Testis (tissue), 3 donors: Measurements from ENCODE around the gene USP49. TPM values are rescaled to one million over a fixed set of nuclear protein-coding genes. Genes with fewer than 3 reads are reported as not detected.
"Not testable (repeated sequence)": the region's sequence is repeated elsewhere in the genome, so short reads cannot be mapped to it uniquely, and the experiment has no call there.

Source experiments
- DNase-seq: peaks from one replicate; pipeline ENCODE4 v3.0.0-alpha.2; 2019
- H3K27ac ChIP-seq, 2 donors: fragments of 200-600 bp; sonication (generic); one replicate each; pipeline ENCODE4 v1.5.1; 2019
- H3K27me3 ChIP-seq: fragments of 200-600 bp; sonication (generic); one replicate; pipeline ENCODE4 v1.5.1; 2019
- H3K36me3 ChIP-seq: fragments of 200-600 bp; sonication (generic); one replicate; pipeline ENCODE4 v1.5.1; 2017; ENCODE audit warnings: low read depth; ENCODE audit errors: missing control alignments
- H3K4me1 ChIP-seq: fragments of 200-600 bp; sonication (generic); one replicate; pipeline ENCODE4 v1.5.1; 2019
- H3K4me3 ChIP-seq, 2 donors: fragments of 200-600 bp; sonication (generic); one replicate each; pipeline ENCODE4 v1.5.1; 2017 to 2019
- H3K9me3 ChIP-seq: fragments of 200-600 bp; sonication (generic); one replicate; pipeline ENCODE4 v1.5.1; 2017
- CTCF ChIP-seq, 3 experiments: fragments of 450-650 bp in 2 of 3; fragments of 200-600 bp in 1 of 3; sonication (generic) in 1 of 3; IDR thresholded peaks; one replicate each; pipeline ENCODE4 v1.5.1; 2016 to 2019; ENCODE audit warnings: antibody characterized with exemption in 3 of 3, mild to moderate bottlenecking in 2 of 3, moderate library complexity in 1 of 3
- POLR2A ChIP-seq: fragments of 450-650 bp; IDR thresholded peaks from one replicate; pipeline ENCODE4 v1.6.1; 2017; ENCODE audit warnings: antibody characterized with exemption, mild to moderate bottlenecking, moderate library complexity
- WGBS, 2 donors: methylation state at CpG; one replicate each; pipeline ENCODE4 v1.1.5; 2018; 5-methylcytosine and 5-hydroxymethylcytosine counted together
- intact Hi-C: fragments of 100-400 bp; cut with DNase I; formaldehyde crosslinking; loops from one replicate; pipeline ENCODE4 v1.15.1; 2023; ENCODE audit warnings: low total_unique reads
- polyA plus RNA-seq: library from polyadenylated mRNA; stranded (reverse); fragments of 350-450 nt; fragmentation: Illumina TruSeq; extraction: RNeasy Lipid Tissue Mini Kit (QIAGEN cat#74804); gene quantifications from one replicate; pipeline ENCODE4 v1.2.3, GENCODE V29; 2014; ENCODE audit warnings: low read depth, low replicate concordance; ENCODE audit not compliant: insufficient read depth
- total RNA-seq, 2 donors: library from RNA; depleted of rRNA; stranded (reverse); fragments of >200 nt; gene quantifications; one replicate each; pipeline ENCODE4 v1.2.3, GENCODE V29; 2016

The USP49 gene
- total and polyA plus RNA-seq, 3 donors from 2014 or later = 9.3 to 26.3 (median 19.7) TPM

GRCh38 chr6:41818271-41819054 lies 76.7 kb downstream of the USP49 start:
- Histone ChIP-seq H3K9me3 (no peaks in the 10 kb centered on the region), H3K4me1 (no peaks in the 10 kb centered on the region), H3K4me3 (no peak overlapping the region), H3K27me3 (no peaks in the 10 kb centered on the region), H3K27ac (no peak overlapping the region), H3K36me3 (no peaks in the 10 kb centered on the region)
- no peak for TF ChIP-seq CTCF (IDR thresholded peaks at IDR 0.05)
- TF ChIP-seq POLR2A = no peak
- DNase-seq = no peak
- intact Hi-C loops = no loop called here
- WGBS, 2 donors = 82 to 84% methylated on average over 4 of the region's 4 CpGs

- Histone ChIP-seq H3K27me3 (no peaks in the 10 kb centered on the region), H3K9me3 (no peaks in the 10 kb centered on the region), H3K4me3 (no peak overlapping the region), H3K27ac (no peak overlapping the region), H3K4me1 (no peaks in the 10 kb centered on the region), H3K36me3 (no peaks in the 10 kb centered on the region)
- intact Hi-C loops = no loop called here
- TF ChIP-seq CTCF (IDR thresholded peaks at IDR 0.05) = no peak
- no peak for TF ChIP-seq POLR2A
- WGBS, 2 donors = 89 to 100% methylated on average over 1 of the region's 1 CpG
- DNase-seq = no peak
Observed at GRCh38 chr6:41815587-41815986, 79.6 kb downstream of the USP49 start.

- Histone ChIP-seq H3K9me3 (no peaks in the 10 kb centered on the region), H3K27me3 (no peaks in the 10 kb centered on the region), H3K4me3 (no peak overlapping the region), H3K36me3 (no peaks in the 10 kb centered on the region), H3K4me1 (no peaks in the 10 kb centered on the region), H3K27ac (no peak overlapping the region)
- WGBS, 2 donors = 82 to 83% methylated on average over 4 of the region's 4 CpGs
- TF ChIP-seq CTCF (IDR thresholded peaks at IDR 0.05) (no peak), POLR2A (no peak)
- DNase-seq = no peak
- intact Hi-C loops = no loop called here
Observed at GRCh38 chr6:41814629-41815028, 80.5 kb downstream of the USP49 start.

- Histone ChIP-seq H3K27ac (no peak overlapping the region), H3K9me3 (no peaks in the 10 kb centered on the region), H3K4me3 (no peak overlapping the region), H3K27me3 (no peaks in the 10 kb centered on the region), H3K36me3 (no peaks in the 10 kb centered on the region), H3K4me1 (no peaks in the 10 kb centered on the region)
- no peak for TF ChIP-seq CTCF (IDR thresholded peaks at IDR 0.05)
- TF ChIP-seq POLR2A = no peak
- 88 to 93% methylated on average over 2 of the region's 2 CpGs for WGBS, 2 donors
- intact Hi-C loops = no loop called here
- no peak for DNase-seq
Observed at GRCh38 chr6:41813956-41814355, 81.2 kb downstream of the USP49 start.

GRCh38 chr6:41813469-41813868 lies 81.7 kb downstream of the USP49 start:
- H3K27me3 ChIP-seq = no peaks in the 10 kb centered on the region
- H3K36me3 ChIP-seq = no peaks in the 10 kb centered on the region
- TF ChIP-seq CTCF (IDR thresholded peaks at IDR 0.05) = no peak
- no peak for TF ChIP-seq POLR2A
- H3K9me3 ChIP-seq = no peaks in the 10 kb centered on the region
- H3K4me3 ChIP-seq = no peak overlapping the region
- H3K4me1 ChIP-seq = no peaks in the 10 kb centered on the region
- no peak overlapping the region for H3K27ac ChIP-seq
- DNase-seq = no peak
- intact Hi-C loops = no loop called here
- 78 to 88% methylated on average over 2 of the region's 2 CpGs for whole genome bisulfite sequencing, 2 donors

- DNase-seq, H3K4me3 ChIP-seq, H3K36me3 ChIP-seq, intact Hi-C loops, H3K27ac ChIP-seq, H3K4me1 ChIP-seq, H3K9me3 ChIP-seq, H3K27me3 ChIP-seq: not testable (repeated sequence)
- 91% methylated on average over 13 of the region's 13 CpGs for WGBS, 2 donors
Observed at GRCh38 chr6:41811946-41812345, 83.2 kb downstream of the USP49 start.
